AG09309 (cell line): ENCODE measurements around the gene CALCOCO2.
"Not testable (repeated sequence)": the region's sequence is repeated elsewhere in the genome, so short reads cannot be mapped to it uniquely, and the experiment has no call there.

Source experiments
- DNase-seq: peaks from one replicate; pipeline ENCODE4 v3.0.0-alpha.2; 2010; ENCODE audit warnings: low read depth
- H3K4me3 ChIP-seq: 2 replicates; pipeline ENCODE4 v1.5.1; 2011; ENCODE audit warnings: mild to moderate bottlenecking, low read depth, low read length, moderate library complexity; ENCODE audit not compliant: control insufficient read depth
- CTCF ChIP-seq: IDR thresholded peaks from 2 replicates; pipeline ENCODE4 v1.5.1; 2011; ENCODE audit warnings: mild to moderate bottlenecking, low read depth, low read length, inconsistent platforms; ENCODE audit not compliant: insufficient read depth, control insufficient read depth; ENCODE audit errors: missing control alignments

Gene CALCOCO2

GRCh38 chr17:48814504-48814903 lies 16.3 kb upstream of the CALCOCO2 start:
- DNase-seq, result no peak
- no peak overlapping the region for H3K4me3 ChIP-seq
- TF ChIP-seq CTCF, result peak; percentile 87

DNA sequence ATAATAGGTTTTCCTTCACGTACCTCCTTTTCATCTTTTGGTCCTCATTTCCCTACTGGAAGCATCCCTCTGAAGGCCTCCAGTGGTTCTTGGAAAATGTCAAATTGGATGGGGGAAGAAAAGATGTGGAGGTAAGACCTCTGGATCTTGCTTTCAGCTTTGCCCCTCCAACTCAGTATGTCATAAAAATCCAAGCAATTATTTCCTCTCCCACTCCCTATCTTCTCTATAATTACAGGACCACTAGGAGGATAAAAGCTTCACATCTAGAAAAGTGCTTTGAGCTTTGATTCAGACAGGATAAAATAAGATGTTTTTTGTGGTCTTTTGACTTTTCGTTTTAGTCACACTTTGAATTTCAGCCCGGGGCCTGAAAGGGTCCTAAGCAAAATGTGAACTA lies 15.5 kb upstream of the CALCOCO2 start:
- no peak overlapping the region for H3K4me3 ChIP-seq
- TF ChIP-seq CTCF, result no peak
- DNase-seq, result no peak

- DNase-seq, result no peak
- TF ChIP-seq CTCF, result no peak
- no peak overlapping the region for H3K4me3 ChIP-seq
Observed at GRCh38 chr17:48816438-48816773, 14.4 kb upstream of the CALCOCO2 start.

DNA sequence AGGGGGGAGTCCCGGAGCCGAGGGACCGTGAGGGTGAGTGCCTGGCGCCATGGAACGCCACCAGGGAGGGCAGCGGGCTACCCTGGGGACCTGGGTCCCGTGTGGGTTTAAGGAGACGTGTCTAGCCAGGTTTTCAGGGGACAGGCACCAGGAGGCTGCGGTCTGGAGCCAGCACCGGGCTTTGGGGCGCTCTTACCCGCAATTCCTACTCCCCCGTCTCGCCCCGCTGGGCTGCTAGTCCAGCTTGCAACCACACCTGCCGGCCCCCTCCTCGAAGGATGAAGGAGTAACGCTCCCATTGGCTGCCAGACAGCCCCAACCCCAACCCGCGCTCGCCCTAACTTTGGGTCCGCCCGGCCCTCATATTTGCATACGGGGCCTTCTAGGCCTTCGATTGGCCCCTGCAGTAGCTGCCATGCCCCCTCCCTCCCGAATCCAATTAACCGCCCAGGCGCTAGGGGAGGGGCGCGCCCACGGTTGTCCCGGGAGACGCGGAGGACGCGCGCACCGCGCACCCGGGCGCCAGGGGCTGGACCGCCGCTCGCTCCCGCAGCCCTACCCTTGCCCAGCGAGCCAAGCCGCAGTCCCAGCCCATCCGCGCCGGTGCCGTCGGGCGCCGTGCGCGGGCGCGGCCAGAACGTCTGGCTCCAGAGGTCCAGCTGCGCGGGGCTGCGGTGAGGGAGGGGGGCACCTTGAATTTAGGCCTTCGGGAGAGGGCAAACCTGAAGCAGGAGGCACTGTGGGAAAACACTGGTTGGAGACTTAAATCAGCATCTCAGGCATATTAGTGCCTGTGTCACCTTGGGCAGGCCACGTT lies 13.9 kb upstream of the CALCOCO2 start, which contains the start of gene TTLL6:
Gene TTLL6, minus strand, starts transcription at position 456 of the 817 bp plus-strand sequence. Its CDS starts 157 bp downstream, at position 299.
- no peak for TF ChIP-seq CTCF
- peak within 1 kb of the TSS; percentile 30 for H3K4me3 ChIP-seq
- DNase-seq, result no peak

DNA sequence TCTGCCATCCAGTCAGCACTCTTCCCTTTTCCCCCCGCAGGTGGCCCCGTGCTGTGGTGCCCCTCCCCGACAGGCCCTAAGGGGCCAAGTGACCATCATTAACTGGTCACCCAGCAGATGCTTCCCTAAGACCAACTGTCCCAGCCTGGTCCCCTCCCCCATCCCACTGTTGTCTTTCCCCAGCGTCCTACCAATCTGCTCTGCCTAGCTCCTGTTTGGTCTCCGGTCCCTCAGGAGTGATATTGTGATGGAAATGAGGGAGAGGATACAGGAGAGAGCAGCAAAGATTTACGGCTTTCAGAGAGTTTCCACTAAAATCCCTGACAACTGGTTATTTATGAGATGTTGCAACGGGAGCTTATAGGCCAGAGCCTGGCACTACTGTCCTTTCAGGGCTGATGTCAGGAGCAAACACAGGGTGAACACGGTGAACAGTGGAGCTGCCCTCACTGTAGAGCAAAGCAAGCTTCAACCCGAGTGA lies 12.4 kb upstream of the CALCOCO2 start:
- DNase-seq, result no peak
- no peak overlapping the region for H3K4me3 ChIP-seq
- no peak for TF ChIP-seq CTCF

GRCh38 chr17:48819466-48819865 lies 11.4 kb upstream of the CALCOCO2 start:
- no peak overlapping the region for H3K4me3 ChIP-seq
- no peak for DNase-seq
- TF ChIP-seq CTCF, result no peak

DNA sequence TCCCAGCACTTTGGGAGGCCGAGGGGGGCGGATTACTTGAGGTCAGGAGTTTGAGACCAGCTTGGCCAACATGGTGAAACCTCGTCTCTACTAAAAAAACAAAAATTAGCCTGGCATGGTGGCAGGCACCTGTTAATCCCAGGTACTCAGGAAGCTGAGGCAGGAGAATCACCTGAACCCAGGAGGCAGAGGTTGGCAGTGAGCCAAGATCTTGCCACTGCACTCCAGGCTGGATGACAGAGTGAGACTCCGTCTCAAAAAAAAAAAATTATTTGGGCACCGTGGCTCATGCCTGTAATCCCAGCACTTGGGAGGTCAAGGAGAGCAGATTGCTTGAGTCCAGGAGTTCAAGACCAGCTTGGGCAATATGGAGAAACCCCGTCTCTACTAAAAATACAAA lies 9.9 kb upstream of the CALCOCO2 start:
- not testable (repeated sequence) for H3K4me3 ChIP-seq, DNase-seq
